Heart left ventricle (tissue), 16 donors: ENCODE results near the gene EXPH5. TPM values are rescaled to one million over a fixed set of nuclear protein-coding genes. Genes with fewer than 3 reads are reported as not detected.
"Not testable (repeated sequence)": the region's sequence is repeated elsewhere in the genome, so short reads cannot be mapped to it uniquely, and the experiment has no call there.

ENCODE experiments used
- ATAC-seq, 4 donors: fragments of 200-7000 bp; cut with Tn5 transposase; one replicate each; pipeline ENCODE4 v1.9.1; 2020 to 2022; ENCODE audit warnings: moderate library complexity in 4 of 4, mild to moderate bottlenecking in 3 of 4, moderate number of reproducible peaks in 1 of 4
- DNase-seq, 5 donors: peaks; one replicate each; pipeline ENCODE4 v3.0.0-alpha.2; 2020
- H3K27ac ChIP-seq, 12 donors: fragments of 200-600 bp; sonication (generic) in 4 of 12; one replicate each; pipeline versions ENCODE4 v1.5.0 to v1.8.0; 2016 to 2022; ENCODE audit warnings: mild to moderate bottlenecking in 2 of 12
- H3K27me3 ChIP-seq, 9 donors: fragments of 200-600 bp; sonication (generic) in 2 of 9; one replicate each; pipeline versions ENCODE4 v1.5.1 to v1.8.0; 2016 to 2022; ENCODE audit warnings: mild to moderate bottlenecking in 3 of 9
- H3K36me3 ChIP-seq, 9 donors: fragments of 200-600 bp; sonication (generic) in 2 of 9; one replicate each; pipeline versions ENCODE4 v1.5.0 to v1.8.0; 2018 to 2022; ENCODE audit warnings: mild to moderate bottlenecking in 2 of 9
- H3K4me1 ChIP-seq, 12 donors: fragments of 200-600 bp; sonication (generic) in 4 of 12; one replicate each; pipeline versions ENCODE4 v1.5.0 to v1.8.0; 2016 to 2022; ENCODE audit warnings: mild to moderate bottlenecking in 3 of 12
- H3K4me3 ChIP-seq, 12 donors: fragments of 200-600 bp; sonication (generic) in 4 of 12; one replicate each; pipeline versions ENCODE4 v1.5.0 to v1.8.0; 2017 to 2022; ENCODE audit warnings: mild to moderate bottlenecking in 9 of 12, moderate library complexity in 4 of 12
- H3K9me3 ChIP-seq, 12 donors: fragments of 200-600 bp; sonication (generic) in 4 of 12; one replicate each; pipeline versions ENCODE4 v1.5.0 to v1.8.0; 2016 to 2022; ENCODE audit warnings: mild to moderate bottlenecking in 1 of 12
- CTCF ChIP-seq, 12 donors: fragments of 200-600 bp; sonication (generic) in 4 of 12; IDR thresholded peaks; one replicate each; pipeline versions ENCODE4 v1.5.0 to v1.8.0; 2018 to 2022; ENCODE audit warnings: antibody characterized with exemption in 12 of 12, mild to moderate bottlenecking in 5 of 12
- POLR2A ChIP-seq, 2 donors: fragments of 450-650 bp; IDR thresholded peaks; one replicate each; pipeline ENCODE4 v1.6.1; 2017; ENCODE audit warnings: antibody characterized with exemption in 2 of 2, mild to moderate bottlenecking in 2 of 2, moderate library complexity in 2 of 2
- WGBS, 4 donors: extraction: QIAGEN DNeasy Blood & Tissue Kit in 2 of 4; methylation state at CpG; one replicate each; pipeline versions ENCODE4 v1.1.5 to v1.1.7; 2013 to 2018; 5-methylcytosine and 5-hydroxymethylcytosine counted together
- intact Hi-C, 10 donors: fragments of 100-400 bp; cut with DNase I; formaldehyde crosslinking; loops; one replicate each; pipeline versions ENCODE4 v1.11.1 to v1.14.2; 2022
- polyA plus RNA-seq, 2 donors: library from polyadenylated mRNA; stranded (reverse); fragments of 200-250 nt; gene quantifications; one replicate each; pipeline ENCODE4 v1.2.3, GENCODE V29; 2013
- total RNA-seq, 9 donors: library from RNA; depleted of rRNA in 2 of 9; stranded (reverse); fragments of >200 nt in 2 of 9; fragmentation: NEBNext Ultra II Directional in 3 of 9; extraction: Animal tissue kit (Norgen Biotek cat#: 25700) in 3 of 9; gene quantifications; one replicate each; pipeline versions ENCODE4 v1.1.0 to v1.2.4, GENCODE V29; 2016 to 2023
- donor health status: ischemic (EF 13 %, LVEDD 7.1; RV severe dilation, severe dysfunction).
- donor health status: healthy with polysubstance abuse.
- donor health status: DM: no; HTN: yes; CAD: no.
- donor health status: DM: no; HTN: no; CAD: no.
- donor health status: ischemic (EF 25% LVEDD 6.9; RV normal size, moderate dysfunction).
- donor health status: ischemic (EF 25% LVEDD 5.7; RV mildly dilated, moderate dysfunction).
- donor health status: healthy.
- donor health status: DM: yes; HTN: yes; CAD: no.
- donor health status: ischemic (EF 35%, LVEDD 5.7; RV mildly dilated, moderate dysfunction).
- donor health status: nonischemic (EF 11% LVEDD 7.7; RV severe dilation, severe dysfunction).
- donor health status: DM: yes; HTN: yes; CAD: no.
- donor health status: PGD.
- donor health status: ischemic (EF 29% LVEDD 5.4; RV normal size, mild dysfunction).
- donor health status: nonischemic (EF 23%, LVEDD 6.1; RV moderate dilation, normal function).

The EXPH5 gene
- total and polyA plus RNA-seq, 11 donors: 0.14 to 4.2 (median 1.1) TPM

- ATAC-seq: no peak
Measured at GRCh38 chr11:108606070-108606469, 12.5 kb upstream of the EXPH5 start.

GRCh38 chr11:108602818-108603217 lies 9.2 kb upstream of the EXPH5 start:
- intact Hi-C loops, H3K4me1 ChIP-seq, H3K27ac ChIP-seq, ATAC-seq, H3K9me3 ChIP-seq, DNase-seq, H3K36me3 ChIP-seq, H3K4me3 ChIP-seq: not testable (repeated sequence)
- 54 to 63% (median 61%) methylated on average over 5 of the region's 5 CpGs for WGBS, 4 donors
- H3K27me3 ChIP-seq: peaks cover 0 to 11% (median 0%) of the 10 kb centered on the region in 9 donors

More at GRCh38 chr11:108606070-108606469, 12.5 kb upstream of the EXPH5 start:
- DNase-seq: no peak
- Histone ChIP-seq H3K27ac (no peak overlapping the region), H3K4me3 (no peak overlapping the region), H3K36me3 (no peaks in the 10 kb centered on the region), H3K9me3 (no peaks in the 10 kb centered on the region), H3K4me1 (no peaks in the 10 kb centered on the region), H3K27me3 (peaks cover 0 to 11% (median 0%) of the 10 kb centered on the region in 9 donors)
- intact Hi-C loops: loop anchor here in 1 of 10 donors (2.0 kb wide), 1 partner anchor 27 kb away; no protein-coding TSS in a partner anchor
- WGBS, 4 donors: 63 to 67% (median 65%) methylated on average over 5 of the region's 5 CpGs
- no peak for TF ChIP-seq POLR2A (IDR thresholded peaks at IDR 0.05)
- TF ChIP-seq CTCF (IDR thresholded peaks at IDR 0.05): no peak

DNA sequence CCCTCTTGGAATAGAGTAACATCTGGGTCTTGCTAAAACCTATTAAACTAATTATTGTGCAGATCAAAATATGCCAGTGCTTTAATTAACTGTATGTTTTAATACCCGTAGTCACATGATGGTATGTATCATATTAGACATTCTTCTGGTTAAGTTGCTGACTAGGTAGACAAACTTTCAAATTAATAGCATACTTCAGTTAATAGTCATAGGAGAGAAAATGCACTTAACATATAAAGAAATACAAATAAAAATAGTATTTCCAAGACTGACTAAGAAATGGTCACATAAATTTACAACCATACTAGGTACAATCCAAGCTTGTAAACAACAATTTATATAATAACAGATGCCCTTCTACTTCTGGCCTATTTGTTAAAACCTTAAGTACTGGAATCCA lies 7.6 kb upstream of the EXPH5 start:
- no peak for ATAC-seq
- peaks cover 0 to 17% (median 0%) of the 10 kb centered on the region in 9 donors for H3K27me3 ChIP-seq
- H3K9me3 ChIP-seq: no peaks in the 10 kb centered on the region
- no peak overlapping the region for H3K27ac ChIP-seq
- 83 to 93% (median 89%) methylated on average over 1 of the region's 1 CpG for WGBS, 4 donors
- H3K4me1 ChIP-seq: no peaks in the 10 kb centered on the region
- H3K4me3 ChIP-seq: no peak overlapping the region
- intact Hi-C loops: loop anchor here in 1 of 10 donors (2.0 kb wide), 1 partner anchor 76 kb away; no protein-coding TSS in a partner anchor
- no peak for DNase-seq
- H3K36me3 ChIP-seq: no peaks in the 10 kb centered on the region
- no peak for TF ChIP-seq POLR2A (IDR thresholded peaks at IDR 0.05)
- no peak for TF ChIP-seq CTCF (IDR thresholded peaks at IDR 0.05)

DNA sequence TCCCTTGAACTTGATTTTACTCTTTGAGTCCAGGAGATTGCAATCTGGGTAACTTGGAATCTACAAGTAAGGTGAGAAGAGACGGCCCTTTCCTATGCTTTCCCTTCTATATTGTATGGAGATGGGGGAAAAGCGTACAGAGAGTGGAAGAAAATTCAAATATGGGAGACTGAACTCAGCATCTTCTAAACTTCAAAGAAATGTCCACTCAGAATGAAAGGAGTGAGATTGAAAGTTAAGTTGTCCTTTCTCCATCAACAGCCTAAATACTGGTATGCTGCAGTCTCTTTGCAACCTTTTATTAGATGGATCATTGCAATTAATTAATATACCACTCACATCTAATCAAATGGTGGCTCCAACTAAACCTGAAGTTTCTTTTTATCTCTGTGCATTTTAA lies 6.4 kb upstream of the EXPH5 start:
- 84 to 93% (median 89%) methylated on average over 2 of the region's 2 CpGs for WGBS, 4 donors
- Histone ChIP-seq H3K27me3 (peaks cover 0 to 27% (median 4%) of the 10 kb centered on the region in 9 donors), H3K36me3 (no peaks in the 10 kb centered on the region), H3K9me3 (no peaks in the 10 kb centered on the region), H3K4me3 (no peak overlapping the region), H3K27ac (no peak overlapping the region), H3K4me1 (no peaks in the 10 kb centered on the region)
- TF ChIP-seq CTCF (IDR thresholded peaks at IDR 0.05): no peak
- TF ChIP-seq POLR2A (IDR thresholded peaks at IDR 0.05): no peak
- DNase-seq (no peak), ATAC-seq (no peak)
- intact Hi-C loops: loop anchor here in 1 of 10 donors (2.0 kb wide), 1 partner anchor 75 kb away; no protein-coding TSS in a partner anchor
